Endothelial cell of umbilical vein (primary cell): ENCODE results near the gene TRMO. TPM values are rescaled to one million over a fixed set of nuclear protein-coding genes. Genes with fewer than 3 reads are reported as not detected.

ENCODE experiments used
- BruUV-seq: library from RNA; stranded (reverse); fragments of 400-500 nt; replicated peaks from 2 replicates; lab custom pipeline; 2021; lab: Mats Ljungman, UMichigan
- CTCF ChIA-PET: fragments of 300-600, 350-600 bp; sonication (Branson Sonifier 250); formaldehyde crosslinking; loops from one replicate; lab custom pipeline; 2021; ENCODE audit warnings: antibody characterized with exemption, inconsistent platforms; lab: Charles Lee
- POLR2A ChIA-PET: fragments of 300-600, 350-600 bp; sonication (Branson Sonifier 250); formaldehyde crosslinking; loops from one replicate; lab custom pipeline; 2021; ENCODE audit warnings: antibody characterized with exemption, inconsistent platforms; lab: Charles Lee
- DNase-seq: peaks from one replicate; pipeline ENCODE4 v3.0.0-alpha.2; 2011; ENCODE audit warnings: low read depth, low spot score
- FAIRE-seq: peaks from 2 replicates; lab custom pipeline; 2011; peaks lifted over from hg19 to GRCh38; lab: Jason Lieb, UNC
- H2AFZ ChIP-seq: 2 replicates; pipeline ENCODE4 v1.6.0; 2012; ENCODE audit warnings: low read depth, low read length, control low read depth, inconsistent platforms
- H3K27ac ChIP-seq: 2 replicates; pipeline ENCODE4 v1.5.1; 2011; ENCODE audit warnings: low read depth, mild to moderate bottlenecking, control low read depth, low read length, moderate library complexity; ENCODE audit not compliant: insufficient read depth
- H3K27me3 ChIP-seq, 2 experiments: 2 replicates each; pipeline versions ENCODE4 v1.6.0 to v1.6.1; 2011; ENCODE audit warnings: low read length in 2 of 2, mixed read lengths in 1 of 2; ENCODE audit not compliant: control insufficient read depth in 2 of 2, insufficient read depth in 2 of 2
- H3K36me3 ChIP-seq, 2 experiments: 2 replicates in 1 of 2; 3 replicates in 1 of 2; pipeline ENCODE4 v1.5.1; 2011; ENCODE audit warnings: low read length in 2 of 2, mild to moderate bottlenecking in 1 of 2, moderate library complexity in 1 of 2; ENCODE audit not compliant: control insufficient read depth in 2 of 2, insufficient read depth in 2 of 2; ENCODE audit errors: extremely low read depth in 1 of 2
- H3K4me1 ChIP-seq: 3 replicates; pipeline ENCODE4 v1.5.1; 2011; ENCODE audit warnings: mild to moderate bottlenecking, low read length; ENCODE audit not compliant: control insufficient read depth, insufficient read depth; ENCODE audit errors: extremely low read depth
- H3K4me2 ChIP-seq: 2 replicates; pipeline ENCODE4 v1.6.1; 2011; ENCODE audit warnings: low read length, control low read depth, mixed read lengths; ENCODE audit not compliant: insufficient read depth
- H3K4me3 ChIP-seq, 3 experiments: fragments of 200-600 bp in 1 of 3; sonication (generic), shearing (Covaris generic) in 1 of 3; replicated peaks in 1 of 3; 2 replicates each; pipeline ENCODE4 v1.5.1; 2011 to 2016; ENCODE audit warnings: control low read depth in 3 of 3, low read length in 3 of 3, mild to moderate bottlenecking in 2 of 3, inconsistent platforms in 1 of 3, low read depth in 1 of 3, moderate library complexity in 1 of 3; ENCODE audit not compliant: insufficient read depth in 1 of 3
- H3K79me2 ChIP-seq: 2 replicates; pipeline ENCODE4 v1.6.0; 2012; ENCODE audit warnings: low read length, inconsistent platforms; ENCODE audit not compliant: control insufficient read depth, insufficient read depth
- H3K9ac ChIP-seq: replicated peaks from 2 replicates; pipeline ENCODE3; 2011; ENCODE audit warnings: low read length, control low read depth; ENCODE audit not compliant: insufficient read depth; ENCODE audit errors: extremely low read depth
- H3K9me1 ChIP-seq: replicated peaks from 3 replicates; pipeline ENCODE4 v1.6.0; 2011; ENCODE audit warnings: mild to moderate bottlenecking, low read length; ENCODE audit not compliant: control insufficient read depth, insufficient read depth; ENCODE audit errors: extremely low read depth
- H3K9me3 ChIP-seq: replicated peaks from 2 replicates; pipeline ENCODE4 v1.5.1; 2012; ENCODE audit warnings: low read length, inconsistent platforms; ENCODE audit not compliant: control insufficient read depth, insufficient read depth
- H4K20me1 ChIP-seq: replicated peaks from 2 replicates; pipeline ENCODE3; 2011; ENCODE audit warnings: mild to moderate bottlenecking, low read length; ENCODE audit not compliant: control insufficient read depth, insufficient read depth; ENCODE audit errors: extremely low read depth
- EZH2 ChIP-seq: IDR thresholded peaks from 2 replicates; pipeline ENCODE4 v1.6.1; 2012; ENCODE audit warnings: borderline replicate concordance, low read depth, mild to moderate bottlenecking, moderate library complexity, low read length, inconsistent platforms; ENCODE audit not compliant: severe bottlenecking
- FOS ChIP-seq: IDR thresholded peaks from 2 replicates; pipeline ENCODE4 v1.6.1; 2011; ENCODE audit warnings: mild to moderate bottlenecking, low read length, moderate library complexity, borderline replicate concordance; ENCODE audit not compliant: insufficient read depth
- GATA2 ChIP-seq: IDR thresholded peaks from 2 replicates; pipeline ENCODE4 v1.7.0; 2011; ENCODE audit warnings: low read depth, mild to moderate bottlenecking, moderate library complexity, mixed read lengths, low read length; ENCODE audit not compliant: insufficient read length, insufficient read depth
- JUN ChIP-seq: IDR thresholded peaks from 2 replicates; pipeline ENCODE4 v1.6.1; 2011; ENCODE audit warnings: borderline replicate concordance, low read depth; ENCODE audit not compliant: insufficient read length, insufficient read depth
- MYC ChIP-seq: IDR thresholded peaks from one replicate; pipeline ENCODE4 v1.6.1; 2011; ENCODE audit warnings: mild to moderate bottlenecking, low read depth, low read length
- POLR2A ChIP-seq: IDR thresholded peaks from 2 replicates; pipeline ENCODE4 v1.6.1; 2012; ENCODE audit warnings: low read depth, mild to moderate bottlenecking, control low read depth, low read length
- POLR2AphosphoS5 ChIP-seq: IDR thresholded peaks from 2 replicates; pipeline ENCODE4 v1.6.1; 2012; ENCODE audit warnings: low read depth, mild to moderate bottlenecking, control low read depth, low read length, moderate library complexity; ENCODE audit not compliant: insufficient read depth
- dilution Hi-C: fragments of 300-500 bp; cut with MboI; formaldehyde crosslinking; loops from one replicate; pipeline ENCODE4 v1.15.0; 2019; ENCODE audit warnings: low sequenced_read_pairs; ENCODE audit not compliant: extremely low pct_ligation_motif_present
- intact Hi-C: fragments of 100-400 bp; cut with micrococcal nuclease; formaldehyde crosslinking; loops from one replicate; pipeline ENCODE4 v1.10.0; 2022
- polyA plus RNA-seq, 4 experiments: library from polyadenylated mRNA; depleted of rRNA in 3 of 4; stranded (reverse) in 3 of 4; unstranded in 1 of 4; fragments of >200 nt; gene quantifications; 2 replicates each; pipeline versions ENCODE4 v1.2.1 to v1.2.3, GENCODE V29; 2011 to 2012; ENCODE audit warnings: missing spikeins in 1 of 4
- total RNA-seq: library from RNA; stranded (reverse); gene quantifications from 2 replicates; pipeline ENCODE4 v1.2.3, GENCODE V29; 2021
- TF ChIP-seq, protein P1 (sequence below), 2 donors: IDR thresholded peaks; 1 replicate in 1 of 2; 2 replicates in 1 of 2; pipeline ENCODE4 v1.5.1; 2011; ENCODE audit warnings: low read length in 2 of 2, mild to moderate bottlenecking in 2 of 2, moderate library complexity in 2 of 2, control low read depth in 1 of 2, inconsistent platforms in 1 of 2, low read depth in 1 of 2; ENCODE audit not compliant: insufficient read depth in 1 of 2; ENCODE audit errors: extremely low read depth in 1 of 2
- TF ChIP-seq, protein P2 (sequence below): IDR thresholded peaks from 2 replicates; pipeline ENCODE4 v1.6.1; 2011; ENCODE audit not compliant: insufficient read depth, insufficient read length

The TRMO gene
- total and polyA plus RNA-seq, 2 donors (not counting 3 experiments of a cell fraction or from before 2014, with no cell fraction given): 10.1 to 11.9 TPM

DNA sequence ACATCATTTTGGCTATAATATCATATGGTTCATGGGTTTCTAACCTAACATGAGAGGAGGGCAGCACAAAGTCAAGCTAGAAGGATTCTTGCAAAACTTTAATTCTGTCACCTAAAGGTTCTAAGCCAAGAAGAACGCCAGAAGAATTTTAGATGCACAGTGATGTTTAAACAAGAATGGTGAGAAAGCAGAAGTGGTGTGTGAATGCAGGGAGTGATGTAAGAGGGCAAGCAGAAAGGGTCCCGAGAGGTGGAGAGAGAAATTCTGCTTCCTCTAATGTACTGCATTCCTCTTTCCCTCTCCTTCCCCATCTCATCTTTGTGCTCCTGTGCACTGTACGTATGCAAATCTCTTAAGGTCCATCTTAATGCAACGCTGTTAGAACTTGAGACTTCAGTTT is 2.1 kb upstream of the TRMO start:
- TF ChIP-seq, protein P1, sequence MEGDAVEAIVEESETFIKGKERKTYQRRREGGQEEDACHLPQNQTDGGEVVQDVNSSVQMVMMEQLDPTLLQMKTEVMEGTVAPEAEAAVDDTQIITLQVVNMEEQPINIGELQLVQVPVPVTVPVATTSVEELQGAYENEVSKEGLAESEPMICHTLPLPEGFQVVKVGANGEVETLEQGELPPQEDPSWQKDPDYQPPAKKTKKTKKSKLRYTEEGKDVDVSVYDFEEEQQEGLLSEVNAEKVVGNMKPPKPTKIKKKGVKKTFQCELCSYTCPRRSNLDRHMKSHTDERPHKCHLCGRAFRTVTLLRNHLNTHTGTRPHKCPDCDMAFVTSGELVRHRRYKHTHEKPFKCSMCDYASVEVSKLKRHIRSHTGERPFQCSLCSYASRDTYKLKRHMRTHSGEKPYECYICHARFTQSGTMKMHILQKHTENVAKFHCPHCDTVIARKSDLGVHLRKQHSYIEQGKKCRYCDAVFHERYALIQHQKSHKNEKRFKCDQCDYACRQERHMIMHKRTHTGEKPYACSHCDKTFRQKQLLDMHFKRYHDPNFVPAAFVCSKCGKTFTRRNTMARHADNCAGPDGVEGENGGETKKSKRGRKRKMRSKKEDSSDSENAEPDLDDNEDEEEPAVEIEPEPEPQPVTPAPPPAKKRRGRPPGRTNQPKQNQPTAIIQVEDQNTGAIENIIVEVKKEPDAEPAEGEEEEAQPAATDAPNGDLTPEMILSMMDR (IDR thresholded peaks at IDR 0.05; ENCODE audit: extremely low read depth in 1 of 2, insufficient read depth in 1 of 2, low read depth in 1 of 2, low read length in 2 of 2): no peak
- TF ChIP-seq GATA2 (no peak), EZH2 (no peak), JUN (no peak), POLR2A (no peak), POLR2AphosphoS5 (no peak), MYC (no peak), FOS (no peak)
- TF ChIP-seq, protein P2, sequence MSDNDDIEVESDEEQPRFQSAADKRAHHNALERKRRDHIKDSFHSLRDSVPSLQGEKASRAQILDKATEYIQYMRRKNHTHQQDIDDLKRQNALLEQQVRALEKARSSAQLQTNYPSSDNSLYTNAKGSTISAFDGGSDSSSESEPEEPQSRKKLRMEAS: no peak
- H3K79me2 ChIP-seq: no peaks in the 10 kb centered on the region
- no peaks in the 10 kb centered on the region for H3K36me3 ChIP-seq
- no TSS peak for BruUV-seq
- H3K4me2 ChIP-seq: no peak overlapping the region
- H3K27ac ChIP-seq: no peak overlapping the region
- no peak for DNase-seq
- H4K20me1 ChIP-seq: no peaks in the 10 kb centered on the region
- H3K27me3 ChIP-seq: peaks cover 11 to 36% of the 10 kb centered on the region in 2 experiments
- H3K4me3 ChIP-seq: no peak overlapping the region
- dilution Hi-C loops: no loop called here
- ChIA-PET POLR2A (interaction anchor here (0.7 kb wide), 1 partner anchor 83 kb away, joined by 3 read pairs; no protein-coding TSS in a partner anchor), CTCF (interaction anchor here (0.9 to 5.5 kb wide), 5 partner anchors 58 to 339 kb away, joined by 3 to 32 read pairs (median 24); partner anchors contain the start of genes ANP32B and NANS)
- H3K9ac ChIP-seq: no peak overlapping the region
- no peak for FAIRE-seq
- H3K4me1 ChIP-seq: peaks cover 11% of the 10 kb centered on the region
- no peak overlapping the region for H2AFZ ChIP-seq
- no peaks in the 10 kb centered on the region for H3K9me1 ChIP-seq
- intact Hi-C loops: loop anchor here (5.0 kb wide), 2 partner anchors 268 to 512 kb away; partner anchors contain the start of genes CORO2A and TDRD7
- H3K9me3 ChIP-seq: no peaks in the 10 kb centered on the region
